Measurements from ENCODE around the gene TRPM6. TPM values are rescaled to one million over a fixed set of nuclear protein-coding genes. Genes with fewer than 3 reads are reported as not detected.

Gene TRPM6
- total RNA-seq, result 100 to 1,000 TPM in 1 of 3 donors, 10 to 100 TPM in 2; 39.3 to 125 (median 45.9) TPM
- long read RNA-seq, donor 1, partial matches to known transcripts, result 6 of 10 reads
- long read RNA-seq, donor 1, other reads (novel, unspliced or antisense), result 4 of 10 reads
- long read RNA-seq, donor 2, partial matches to known transcripts, result 10 of 17 reads
- long read RNA-seq, donor 2, other reads (novel, unspliced or antisense), result 7 of 17 reads

- Histone ChIP-seq H3K4me3 (peak within 1 kb of the TSS; percentile 21), H3K9me3 (peaks cover 3% of the 10 kb centered on the region), H3K4me1 (ENCODE audit: low read depth) (peaks cover 2% of the 10 kb centered on the region), H3K36me3 (ENCODE audit: low read depth) (no peaks in the 10 kb centered on the region)
- TF ChIP-seq CTCF (IDR thresholded peaks at IDR 0.05), result no peak
- ATAC-seq (peak; percentile 94), DNase-seq (peak; percentile 84 to 90 (median 88))
- intact Hi-C loops (cut with DNase I, micrococcal nuclease), result no loop called here
Measured at GRCh38 chr9:74887041-74887980, at the start of gene TRPM6. TRPM6 (minus strand) TSS chr9:74887921; CDS start chr9:74887856, 65 bp downstream.

GRCh38 chr9:74935008-74935407 lies 47.3 kb upstream of the TRPM6 start:
- intact Hi-C loops (cut with DNase I, micrococcal nuclease), result no loop called here
- H3K4me1 ChIP-seq (ENCODE audit: low read depth), result no peaks in the 10 kb centered on the region
- H3K4me3 ChIP-seq, result no peak overlapping the region
- no peak for DNase-seq
- no peak for ATAC-seq
- H3K36me3 ChIP-seq (ENCODE audit: low read depth), result no peaks in the 10 kb centered on the region
- TF ChIP-seq CTCF (IDR thresholded peaks at IDR 0.05), result no peak
- peaks cover 6% of the 10 kb centered on the region for H3K9me3 ChIP-seq

- intact Hi-C loops (cut with DNase I, micrococcal nuclease), result no loop called here
- Histone ChIP-seq H3K36me3 (ENCODE audit: low read depth) (no peaks in the 10 kb centered on the region), H3K4me3 (no peak overlapping the region), H3K9me3 (no peaks in the 10 kb centered on the region), H3K4me1 (ENCODE audit: low read depth) (peaks cover 7% of the 10 kb centered on the region)
- DNase-seq, result peak in 1 of 3 donors; percentile 46
- peak; percentile 91 for ATAC-seq
- TF ChIP-seq CTCF (IDR thresholded peaks at IDR 0.05), result no peak
Measured at GRCh38 chr9:74921737-74922136, 34.0 kb upstream of the TRPM6 start.

- no peak overlapping the region for H3K4me3 ChIP-seq
- intact Hi-C loops (cut with DNase I, micrococcal nuclease), result no loop called here
- no peak for TF ChIP-seq CTCF (IDR thresholded peaks at IDR 0.05)
- peaks cover 7% of the 10 kb centered on the region for H3K4me1 ChIP-seq (ENCODE audit: low read depth)
- peak; percentile 49 for ATAC-seq
- H3K36me3 ChIP-seq (ENCODE audit: low read depth), result no peaks in the 10 kb centered on the region
- no peak for DNase-seq
- H3K9me3 ChIP-seq, result no peaks in the 10 kb centered on the region
Measured at GRCh38 chr9:74920944-74921626, 33.4 kb upstream of the TRPM6 start.

GRCh38 chr9:74910036-74910435 lies 22.3 kb upstream of the TRPM6 start:
- H3K9me3 ChIP-seq, result peaks cover 3% of the 10 kb centered on the region
- no peak for TF ChIP-seq CTCF (IDR thresholded peaks at IDR 0.05)
- no peaks in the 10 kb centered on the region for H3K36me3 ChIP-seq (ENCODE audit: low read depth)
- intact Hi-C loops (cut with DNase I, micrococcal nuclease), result no loop called here
- H3K4me3 ChIP-seq, result no peak overlapping the region
- DNase-seq, result no peak
- no peaks in the 10 kb centered on the region for H3K4me1 ChIP-seq (ENCODE audit: low read depth)
- ATAC-seq, result no peak

All from mucosa of descending colon (tissue), 3 donors.